KMS-11 (cell line): ENCODE results near the gene NPLOC4.
A peak's percentile ranks its signal among the peaks of the same experiment; 100 is the strongest.

Experiments
- H2AFZ ChIP-seq: fragments of 200-600 bp; sonication (generic); 2 replicates; pipeline ENCODE4 v1.6.1; 2016; ENCODE audit warnings: antibody characterized with exemption, mixed run types, low read depth
- H3K27ac ChIP-seq: fragments of 200-600 bp; sonication (generic); 2 replicates; pipeline ENCODE4 v1.6.1; 2016; ENCODE audit warnings: mild to moderate bottlenecking, mixed run types
- H3K27me3 ChIP-seq: fragments of 200-600 bp; sonication (generic); 2 replicates; pipeline ENCODE4 v1.6.1; 2017; ENCODE audit warnings: mild to moderate bottlenecking, low read depth, mixed run types, moderate library complexity; ENCODE audit not compliant: insufficient read depth
- H3K36me3 ChIP-seq: fragments of 200-600 bp; sonication (generic); 2 replicates; pipeline ENCODE4 v1.6.1; 2017; ENCODE audit warnings: mild to moderate bottlenecking, mixed run types; ENCODE audit not compliant: insufficient read depth
- H3K4me1 ChIP-seq: fragments of 200-600 bp; sonication (generic); 2 replicates; pipeline ENCODE4 v1.6.1; 2016; ENCODE audit warnings: mild to moderate bottlenecking, low read depth, mixed run types; ENCODE audit not compliant: poor library complexity, severe bottlenecking
- H3K4me2 ChIP-seq: fragments of 200-600 bp; sonication (generic); 2 replicates; pipeline ENCODE4 v1.7.0; 2016; ENCODE audit warnings: mild to moderate bottlenecking, mixed run types
- H3K4me3 ChIP-seq: fragments of 200-600 bp; sonication (generic); IDR thresholded peaks from 2 replicates; pipeline ENCODE4 v1.6.1; 2017; ENCODE audit warnings: low read depth, low read length, mixed read lengths; ENCODE audit not compliant: insufficient read depth
- H3K79me2 ChIP-seq: fragments of 200-600 bp; sonication (generic); 2 replicates; pipeline ENCODE4 v1.6.1; 2016; ENCODE audit warnings: low read depth, mixed run types; ENCODE audit not compliant: insufficient read depth
- H3K9ac ChIP-seq: fragments of 200-600 bp; sonication (generic); 2 replicates; pipeline ENCODE4 v1.6.1; 2016; ENCODE audit warnings: mild to moderate bottlenecking, mixed run types
- H4K20me1 ChIP-seq: fragments of 200-600 bp; sonication (generic); 2 replicates; pipeline ENCODE4 v1.6.1; 2016; ENCODE audit warnings: mild to moderate bottlenecking, mixed run types; ENCODE audit not compliant: insufficient read depth
- CTCF ChIP-seq: fragments of 200-600 bp; sonication (generic); conservative IDR thresholded peaks from 2 replicates; pipeline ENCODE4 v1.6.1; 2017; ENCODE audit warnings: low read depth, mild to moderate bottlenecking, antibody characterized with exemption, low read length, moderate library complexity, mixed read lengths

The NPLOC4 gene

GRCh38 chr17:81660441-81660840, 23.5 kb upstream of the NPLOC4 start:
- Histone ChIP-seq H3K36me3 (no peaks in the 10 kb centered on the region), H3K9ac (no peak overlapping the region), H3K27me3 (no peaks in the 10 kb centered on the region), H3K4me2 (no peak overlapping the region), H3K27ac (no peak overlapping the region), H3K4me3 (no peak overlapping the region), H2AFZ (no peak overlapping the region), H3K4me1 (peaks cover 25% of the 10 kb centered on the region), H4K20me1 (no peaks in the 10 kb centered on the region), H3K79me2 (peaks cover 8% of the 10 kb centered on the region)
- TF ChIP-seq CTCF: no peak

- H4K20me1 ChIP-seq: no peaks in the 10 kb centered on the region
Observed at GRCh38 chr17:81659038-81659437, 22.1 kb upstream of the NPLOC4 start.

DNA sequence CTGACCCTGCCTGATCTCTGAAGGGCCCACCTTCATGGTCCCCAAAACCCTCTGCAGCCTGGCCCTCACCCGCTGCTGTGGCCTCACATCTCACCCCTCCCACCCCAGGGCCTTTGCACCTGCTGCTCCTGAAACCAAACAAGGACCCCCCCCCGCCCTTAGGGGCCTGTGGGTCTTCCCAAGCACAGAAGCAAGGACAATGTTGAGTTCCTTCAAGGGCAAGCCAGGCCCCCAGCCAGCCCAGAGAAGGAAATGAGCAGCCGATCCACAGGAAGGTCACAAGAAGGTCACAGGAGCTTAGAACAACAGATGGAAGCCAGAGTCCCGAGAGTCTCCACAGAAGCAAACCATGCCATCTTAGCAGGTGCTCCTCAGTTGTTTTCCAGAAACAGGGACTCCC, 19.9 kb upstream of the NPLOC4 start:
- TF ChIP-seq CTCF: no peak
- H3K4me1 ChIP-seq: peaks cover 21% of the 10 kb centered on the region
- H3K36me3 ChIP-seq: no peaks in the 10 kb centered on the region
- H3K4me2 ChIP-seq: no peak overlapping the region; the same call in 1 of the 2 replicates
- H3K79me2 ChIP-seq: no peaks in the 10 kb centered on the region
- H2AFZ ChIP-seq: peak overlapping the region; percentile 2; the same call in 1 of the 2 replicates
- H3K27me3 ChIP-seq: no peaks in the 10 kb centered on the region
- H3K9ac ChIP-seq: no peak overlapping the region
- H3K27ac ChIP-seq: peak overlapping the region; percentile 14; the same call in 1 of the 2 replicates
- no peaks in the 10 kb centered on the region for H4K20me1 ChIP-seq
- no peak overlapping the region for H3K4me3 ChIP-seq

More at GRCh38 chr17:81659038-81659437, 22.1 kb upstream of the NPLOC4 start:
- Histone ChIP-seq H3K79me2 (no peaks in the 10 kb centered on the region), H3K4me2 (no peak overlapping the region), H3K4me3 (no peak overlapping the region), H3K4me1 (peaks cover 21% of the 10 kb centered on the region), H2AFZ (no peak overlapping the region), H3K36me3 (no peaks in the 10 kb centered on the region), H3K27ac (no peak overlapping the region), H3K9ac (no peak overlapping the region), H3K27me3 (no peaks in the 10 kb centered on the region)
- no peak for TF ChIP-seq CTCF

DNA sequence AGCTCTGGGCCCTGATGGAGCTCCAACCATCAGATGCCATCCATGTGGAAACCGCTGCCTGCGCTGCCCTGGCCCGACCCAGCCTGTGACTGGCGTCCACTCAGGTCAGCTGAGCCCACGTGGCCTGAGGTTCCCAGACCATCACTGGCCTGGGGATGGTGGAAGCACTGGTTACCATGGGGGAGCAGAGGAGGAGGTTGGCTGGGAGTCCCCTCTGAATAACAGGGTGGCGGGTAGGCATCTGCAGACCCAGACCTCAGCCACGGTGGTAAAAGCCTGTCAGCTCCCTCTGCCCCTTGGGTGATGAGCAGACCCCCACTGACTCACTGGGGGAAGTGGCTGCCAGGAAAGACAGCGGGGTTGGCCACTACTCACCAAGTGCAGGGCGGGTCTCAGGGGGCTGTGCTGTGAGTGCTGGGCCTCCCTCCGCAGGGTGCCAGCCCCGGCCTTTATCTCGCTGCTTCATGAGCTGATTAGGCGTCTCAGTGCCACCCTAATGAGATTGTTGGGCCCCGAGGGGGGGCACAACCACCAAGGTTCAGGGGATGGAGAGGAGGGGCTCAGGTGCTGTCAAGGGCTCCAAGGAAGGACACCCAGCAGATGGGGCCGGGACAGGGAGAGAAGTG, 19.3 kb upstream of the NPLOC4 start, which contains the start of gene PDE6G:
TSS of gene PDE6G (minus strand) at position 425 of the 626 bp plus-strand sequence. CDS start 3,237 bp downstream, outside the sequence.
- no peaks in the 10 kb centered on the region for H3K36me3 ChIP-seq
- H4K20me1 ChIP-seq: no peaks in the 10 kb centered on the region
- no peak within 1 kb of the TSS for H3K4me3 ChIP-seq
- TF ChIP-seq CTCF: no peak
- peak within 1 kb of the TSS; percentile 14; the same call in 1 of the 2 replicates for H3K27ac ChIP-seq
- peaks cover 21% of the 10 kb centered on the region for H3K4me1 ChIP-seq
- no peak within 1 kb of the TSS; the same call in 1 of the 2 replicates for H3K4me2 ChIP-seq
- no peaks in the 10 kb centered on the region for H3K27me3 ChIP-seq
- no peak within 1 kb of the TSS for H3K9ac ChIP-seq
- H2AFZ ChIP-seq: peak within 1 kb of the TSS; percentile 2; the same call in 1 of the 2 replicates
- H3K79me2 ChIP-seq: no peaks in the 10 kb centered on the region
